Left ventricle myocardium inferior (tissue), 1 donor: ENCODE results near the gene HAPLN2. TPM values are rescaled to one million over a fixed set of nuclear protein-coding genes. Genes with fewer than 3 reads are reported as not detected.

Source experiments
- DNase-seq: peaks from one replicate; pipeline ENCODE4 v3.0.0-alpha.2; 2020
- H3K27ac ChIP-seq: fragments of 200-600 bp; replicated peaks from 2 replicates; pipeline ENCODE4 v1.8.0; 2021
- H3K27me3 ChIP-seq: fragments of 200-600 bp; 2 replicates; pipeline ENCODE4 v1.8.0; 2021; ENCODE audit warnings: low read depth
- H3K36me3 ChIP-seq: fragments of 200-600 bp; 2 replicates; pipeline ENCODE4 v1.8.0; 2021
- H3K4me1 ChIP-seq: fragments of 200-600 bp; 2 replicates; pipeline ENCODE4 v1.8.0; 2021
- H3K4me3 ChIP-seq: fragments of 200-600 bp; 2 replicates; pipeline ENCODE4 v1.8.0; 2021; ENCODE audit warnings: mild to moderate bottlenecking, moderate library complexity
- H3K9me3 ChIP-seq: fragments of 200-600 bp; replicated peaks from 2 replicates; pipeline ENCODE4 v1.8.0; 2021
- intact Hi-C: fragments of 100-400 bp; cut with micrococcal nuclease; formaldehyde crosslinking; loops from one replicate; pipeline ENCODE4 v1.11.0; 2022
- total RNA-seq: library from RNA; stranded (reverse); fragmentation: NEBNext Ultra II Directional; extraction: Animal tissue kit (Norgen Biotek cat#: 25700); gene quantifications from one replicate; pipeline ENCODE4 v1.2.1, GENCODE V29; 2021
- TF ChIP-seq, protein P1 (sequence below): fragments of 200-600 bp; IDR thresholded peaks from 2 replicates; pipeline ENCODE4 v1.8.0; 2021; ENCODE audit warnings: antibody characterized with exemption, mild to moderate bottlenecking, borderline replicate concordance
- donor health status: DM: no; HTN: yes; CAD: no; lungs with severe emphysema.

Gene HAPLN2
- total RNA-seq, 1 donor from 2014 or later = 1.2 TPM

- H3K27ac ChIP-seq = peak overlapping the region; percentile 91
- peaks cover 21% of the 10 kb centered on the region for H3K4me1 ChIP-seq
- H3K4me3 ChIP-seq = peak overlapping the region; percentile 90
- peaks cover 27% of the 10 kb centered on the region for H3K36me3 ChIP-seq
- no peaks in the 10 kb centered on the region for H3K27me3 ChIP-seq
- no peaks in the 10 kb centered on the region for H3K9me3 ChIP-seq
- intact Hi-C loops = no loop called here
- TF ChIP-seq, protein P1, sequence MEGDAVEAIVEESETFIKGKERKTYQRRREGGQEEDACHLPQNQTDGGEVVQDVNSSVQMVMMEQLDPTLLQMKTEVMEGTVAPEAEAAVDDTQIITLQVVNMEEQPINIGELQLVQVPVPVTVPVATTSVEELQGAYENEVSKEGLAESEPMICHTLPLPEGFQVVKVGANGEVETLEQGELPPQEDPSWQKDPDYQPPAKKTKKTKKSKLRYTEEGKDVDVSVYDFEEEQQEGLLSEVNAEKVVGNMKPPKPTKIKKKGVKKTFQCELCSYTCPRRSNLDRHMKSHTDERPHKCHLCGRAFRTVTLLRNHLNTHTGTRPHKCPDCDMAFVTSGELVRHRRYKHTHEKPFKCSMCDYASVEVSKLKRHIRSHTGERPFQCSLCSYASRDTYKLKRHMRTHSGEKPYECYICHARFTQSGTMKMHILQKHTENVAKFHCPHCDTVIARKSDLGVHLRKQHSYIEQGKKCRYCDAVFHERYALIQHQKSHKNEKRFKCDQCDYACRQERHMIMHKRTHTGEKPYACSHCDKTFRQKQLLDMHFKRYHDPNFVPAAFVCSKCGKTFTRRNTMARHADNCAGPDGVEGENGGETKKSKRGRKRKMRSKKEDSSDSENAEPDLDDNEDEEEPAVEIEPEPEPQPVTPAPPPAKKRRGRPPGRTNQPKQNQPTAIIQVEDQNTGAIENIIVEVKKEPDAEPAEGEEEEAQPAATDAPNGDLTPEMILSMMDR = no peak
- DNase-seq = no peak
These were observed 28.7 kb upstream of the HAPLN2 start for GRCh38 chr1:156590326-156591180.

- Histone ChIP-seq H3K27me3 (no peaks in the 10 kb centered on the region), H3K27ac (peak overlapping the region; percentile 91), H3K36me3 (peaks cover 32% of the 10 kb centered on the region), H3K4me1 (peaks cover 21% of the 10 kb centered on the region), H3K9me3 (no peaks in the 10 kb centered on the region), H3K4me3 (peak overlapping the region; percentile 90)
- TF ChIP-seq, protein P1 = no peak
- intact Hi-C loops = no loop called here
- no peak for DNase-seq
These were observed 28.1 kb upstream of the HAPLN2 start for GRCh38 chr1:156591181-156591431.

DNA sequence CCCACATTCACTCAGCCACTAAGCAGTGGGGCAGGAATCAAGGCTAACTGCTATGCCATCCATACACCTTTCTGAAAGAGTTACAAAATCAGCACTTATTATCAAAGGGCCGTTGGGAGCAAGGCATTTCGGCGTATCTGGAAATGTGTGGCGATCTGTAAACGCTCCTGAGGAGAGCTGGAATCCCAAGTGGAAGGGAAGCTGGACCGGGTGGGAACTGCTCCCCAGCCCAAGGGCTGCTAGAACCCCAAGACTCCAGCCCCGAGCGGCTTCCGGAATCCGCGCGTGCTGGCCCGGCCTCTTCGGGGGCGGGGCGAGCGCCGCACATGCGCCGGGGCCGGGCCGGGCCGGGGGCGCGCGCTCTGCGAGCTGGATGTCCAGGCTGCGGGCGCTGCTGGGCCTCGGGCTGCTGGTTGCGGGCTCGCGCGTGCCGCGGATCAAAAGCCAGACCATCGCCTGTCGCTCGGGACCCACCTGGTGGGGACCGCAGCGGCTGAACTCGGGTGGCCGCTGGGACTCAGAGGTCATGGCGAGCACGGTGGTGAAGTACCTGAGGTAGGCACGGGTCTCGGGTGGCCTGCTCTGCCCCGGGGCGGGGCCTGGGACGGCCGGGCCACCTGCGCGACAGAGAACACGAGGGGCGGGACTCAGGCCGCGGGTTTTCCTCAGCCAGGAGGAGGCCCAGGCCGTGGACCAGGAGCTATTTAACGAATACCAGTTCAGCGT lies 27.6 kb upstream of the HAPLN2 start, which contains the start of gene NAXE:
Gene NAXE (plus strand): TSS at position 345 of the 726 bp plus-strand sequence. CDS start 29 bp downstream, at position 374.
- TF ChIP-seq, protein P1 = no peak
- DNase-seq = peak; percentile 74
- H3K27me3 ChIP-seq = no peaks in the 10 kb centered on the region
- peak within 1 kb of the TSS; percentile 90 for H3K4me3 ChIP-seq
- H3K4me1 ChIP-seq = peaks cover 21% of the 10 kb centered on the region
- intact Hi-C loops = no loop called here
- no peaks in the 10 kb centered on the region for H3K9me3 ChIP-seq
- H3K27ac ChIP-seq = peak within 1 kb of the TSS; percentile 91
- H3K36me3 ChIP-seq = peaks cover 37% of the 10 kb centered on the region

DNA sequence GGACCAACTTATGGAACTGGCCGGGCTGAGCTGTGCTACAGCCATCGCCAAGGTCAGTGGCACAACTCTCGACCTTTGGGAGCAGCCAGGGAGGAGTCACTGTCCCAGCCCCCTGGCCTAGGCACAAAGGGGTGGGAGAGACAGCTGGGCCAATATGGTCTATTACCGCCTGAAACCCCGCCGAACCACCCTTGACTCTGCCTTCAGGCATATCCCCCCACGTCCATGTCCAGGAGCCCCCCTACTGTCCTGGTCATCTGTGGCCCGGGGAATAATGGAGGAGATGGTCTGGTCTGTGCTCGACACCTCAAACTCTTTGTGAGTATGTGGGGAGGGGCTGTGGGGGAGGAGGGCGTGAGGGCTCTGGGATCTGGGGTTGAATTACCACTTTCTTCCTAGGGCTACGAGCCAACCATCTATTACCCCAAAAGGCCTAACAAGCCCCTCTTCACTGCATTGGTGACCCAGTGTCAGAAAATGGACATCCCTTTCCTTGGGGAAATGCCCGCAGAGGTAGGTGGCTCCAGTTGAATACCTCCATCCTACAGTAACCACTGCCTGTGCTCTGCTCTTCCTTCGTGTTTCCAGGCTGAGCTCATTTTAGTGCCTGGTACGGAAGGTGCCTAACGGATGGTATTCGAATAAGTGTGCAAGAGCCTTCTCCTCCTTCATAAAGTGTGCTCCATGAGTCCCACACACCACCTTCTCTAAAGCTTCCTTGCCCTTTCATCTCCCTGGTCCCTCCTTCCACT lies 26.9 kb upstream of the HAPLN2 start:
- Histone ChIP-seq H3K27me3 (no peaks in the 10 kb centered on the region), H3K27ac (peak overlapping the region; percentile 91), H3K4me1 (peaks cover 21% of the 10 kb centered on the region), H3K4me3 (peak overlapping the region; percentile 90), H3K36me3 (peaks cover 41% of the 10 kb centered on the region), H3K9me3 (no peaks in the 10 kb centered on the region)
- intact Hi-C loops = no loop called here
- no peak for DNase-seq
- TF ChIP-seq, protein P1 = no peak

- DNase-seq = no peak
- intact Hi-C loops = no loop called here
- H3K27me3 ChIP-seq = no peaks in the 10 kb centered on the region
- peaks cover 49% of the 10 kb centered on the region for H3K36me3 ChIP-seq
- H3K27ac ChIP-seq = peak overlapping the region; percentile 91
- TF ChIP-seq, protein P1 = no peak
- no peak overlapping the region for H3K4me3 ChIP-seq
- peaks cover 21% of the 10 kb centered on the region for H3K4me1 ChIP-seq
- no peaks in the 10 kb centered on the region for H3K9me3 ChIP-seq
These were observed 26.1 kb upstream of the HAPLN2 start for GRCh38 chr1:156592910-156593660.
